Activated T-helper 1 cell treated with Interleukin-2 at 50 U/mL for 16 hours (primary cell): Measurements from ENCODE around the gene RPL28.
A peak's percentile ranks its signal among the peaks of the same experiment; 100 is the strongest.
"Not testable (repeated sequence)": the region's sequence is repeated elsewhere in the genome, so short reads cannot be mapped to it uniquely, and the experiment has no call there.

Experiments used
- DNase-seq: peaks from one replicate; pipeline ENCODE4 v3.0.0-alpha.2; 2020; ENCODE audit warnings: low read depth

Gene RPL28

GRCh38 chr19:55392820-55393761, 7.4 kb downstream of the RPL28 start:
- no peak for DNase-seq

- no peak for DNase-seq
Measured at GRCh38 chr19:55398200-55398925, 12.6 kb downstream of the RPL28 start.

GRCh38 chr19:55400281-55401087, 14.8 kb downstream of the RPL28 start:
- no peak for DNase-seq

GRCh38 chr19:55401390-55401789, 15.7 kb downstream of the RPL28 start:
- DNase-seq, result not testable (repeated sequence)

GRCh38 chr19:55402509-55402908, 16.8 kb downstream of the RPL28 start:
- DNase-seq, result no peak

- no peak for DNase-seq
Measured at GRCh38 chr19:55405638-55406037, 19.9 kb downstream of the RPL28 start.

GRCh38 chr19:55406091-55406825, 20.5 kb downstream of the RPL28 start:
- no peak for DNase-seq

GRCh38 chr19:55406826-55407549, 21.3 kb downstream of the RPL28 start:
- DNase-seq, result no peak

- DNase-seq, result not testable (repeated sequence)
Measured at GRCh38 chr19:55407550-55407799, 21.7 kb downstream of the RPL28 start, which contains the start of gene UBE2S. TSS of gene UBE2S (minus strand) at chr19:55407788. CDS start at chr19:55407589, 199 bp downstream.

GRCh38 chr19:55407800-55408532, 22.2 kb downstream of the RPL28 start:
- DNase-seq, result peak; percentile 93

- no peak for DNase-seq
Measured at GRCh38 chr19:55408533-55408872, 22.8 kb downstream of the RPL28 start.

GRCh38 chr19:55409179-55409578, 23.4 kb downstream of the RPL28 start:
- not testable (repeated sequence) for DNase-seq

- no peak for DNase-seq
Measured at GRCh38 chr19:55410168-55410567, 24.4 kb downstream of the RPL28 start.

- DNase-seq, result no peak
Measured at GRCh38 chr19:55418185-55418584, 32.5 kb downstream of the RPL28 start.

- no peak for DNase-seq
Measured at GRCh38 chr19:55419103-55419502, 33.4 kb downstream of the RPL28 start.

GRCh38 chr19:55419624-55420236, 34.0 kb downstream of the RPL28 start:
- DNase-seq, result no peak

- not testable (repeated sequence) for DNase-seq
Measured at GRCh38 chr19:55421281-55421680, 35.5 kb downstream of the RPL28 start.

GRCh38 chr19:55423225-55424005, 37.7 kb downstream of the RPL28 start:
- DNase-seq, result no peak

- no peak for DNase-seq
Measured at GRCh38 chr19:55424518-55424917, 38.8 kb downstream of the RPL28 start.
